GM21360 (cell line): ENCODE measurements around the gene PLEKHJ1.

ENCODE experiments used
- ATAC-seq: cut with Tn5 transposase; IDR thresholded peaks from one replicate; pipeline ENCODE4 v1.9.1; 2021; ENCODE audit warnings: mild to moderate bottlenecking, moderate library complexity; ENCODE audit not compliant: unreplicated experiment

PLEKHJ1 gene

DNA sequence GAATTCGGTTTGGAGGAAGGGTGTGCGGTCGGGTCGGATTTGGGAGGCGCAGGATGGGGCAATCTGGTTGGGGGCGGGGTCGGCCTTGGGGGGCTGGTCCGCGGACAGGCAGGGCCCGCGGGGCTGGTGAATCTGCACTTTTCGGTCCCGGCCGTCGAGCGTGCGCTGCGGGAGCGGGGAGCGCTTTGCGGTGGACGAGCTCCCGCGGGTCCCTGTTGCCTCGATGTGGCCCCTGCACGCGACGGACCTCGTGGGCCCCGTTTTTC is 34.0 kb upstream of the PLEKHJ1 start:
- no peak for ATAC-seq

GRCh38 chr19:2269244-2270156 is 33.4 kb upstream of the PLEKHJ1 start:
- peak; percentile 44 for ATAC-seq

DNA sequence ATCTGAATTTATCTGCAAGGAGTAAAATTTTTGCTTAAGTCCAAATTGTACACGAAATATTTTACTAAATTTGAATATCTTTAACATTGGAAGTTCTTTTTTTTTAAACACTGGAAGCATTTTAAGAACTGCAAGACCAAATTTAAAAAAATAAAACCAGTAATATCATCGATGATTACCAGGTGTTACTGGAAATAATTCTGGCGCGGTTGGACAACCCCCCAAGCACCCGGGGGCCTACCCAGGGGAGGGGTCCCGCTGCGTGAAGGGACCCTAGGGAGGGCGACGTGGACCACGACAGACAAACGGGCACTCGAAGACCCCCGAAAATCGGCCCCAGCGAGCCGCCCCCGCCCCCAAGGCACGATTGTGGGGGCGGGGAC is 32.7 kb upstream of the PLEKHJ1 start:
- no peak for ATAC-seq

GRCh38 chr19:2268480-2268830 is 32.3 kb upstream of the PLEKHJ1 start:
- no peak for ATAC-seq

DNA sequence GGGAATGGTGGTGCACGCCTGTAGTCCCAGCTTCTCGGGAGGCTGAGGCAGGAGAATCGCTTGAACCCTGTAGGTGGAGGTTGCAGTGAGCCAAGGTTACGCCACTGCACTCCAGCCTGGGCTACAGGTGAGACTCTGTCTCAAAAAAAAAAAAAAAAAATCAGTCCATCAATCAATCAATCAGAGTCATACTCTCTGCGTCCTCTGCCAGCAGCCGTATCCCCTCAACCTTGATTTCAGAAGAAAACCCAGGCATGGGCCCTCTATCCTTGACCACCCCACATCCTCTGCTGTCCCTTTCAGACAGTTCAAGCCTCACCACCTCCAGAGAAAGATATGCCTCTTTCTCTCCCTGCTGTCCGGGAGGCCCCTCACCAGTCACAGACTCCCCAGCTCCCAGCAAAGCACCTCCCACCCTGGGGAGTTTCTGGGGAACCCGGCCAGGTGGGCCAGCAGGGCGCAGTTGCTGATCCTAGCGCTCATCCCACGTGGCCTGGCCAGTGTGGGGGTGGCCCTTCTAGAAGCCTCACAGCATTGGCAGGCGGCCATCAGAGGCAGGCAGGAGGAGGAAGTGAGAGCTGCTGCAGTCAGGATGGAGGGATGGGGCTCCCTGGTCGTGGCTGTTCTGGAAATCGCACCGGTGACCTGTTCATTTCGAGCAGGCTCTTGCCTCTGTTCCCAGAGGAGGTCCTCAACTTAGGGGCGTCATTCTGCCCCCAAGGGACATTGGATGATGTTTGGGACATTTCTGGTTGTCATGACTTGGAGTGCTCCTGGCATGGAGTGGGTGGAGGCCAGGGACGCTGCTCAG is 30.3 kb upstream of the PLEKHJ1 start:
- no peak for ATAC-seq

GRCh38 chr19:2261438-2262172 is 25.5 kb upstream of the PLEKHJ1 start:
- no peak for ATAC-seq

DNA sequence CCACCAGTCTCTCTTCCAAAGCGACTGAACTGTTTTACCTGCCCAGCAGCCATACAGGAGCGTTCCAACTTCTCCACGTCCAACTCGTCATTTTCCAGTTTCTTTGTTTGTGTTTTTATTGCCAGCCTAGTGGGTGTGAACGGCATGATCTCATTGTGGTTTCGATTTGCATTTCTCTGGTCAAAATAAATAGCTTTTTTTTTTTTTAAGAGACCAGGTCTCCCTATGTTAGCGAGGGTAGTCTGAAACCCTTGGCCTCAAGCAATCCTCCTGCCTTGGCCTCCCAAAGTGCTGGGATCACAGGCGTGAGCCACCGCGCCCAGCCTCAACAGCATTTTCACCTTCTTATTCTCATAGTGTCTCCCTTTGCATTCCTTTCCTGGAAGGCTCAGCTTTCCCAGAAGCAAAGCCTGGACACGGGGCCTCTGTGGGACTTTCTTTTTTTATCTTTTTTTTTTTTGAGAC is 24.2 kb upstream of the PLEKHJ1 start:
- no peak for ATAC-seq

DNA sequence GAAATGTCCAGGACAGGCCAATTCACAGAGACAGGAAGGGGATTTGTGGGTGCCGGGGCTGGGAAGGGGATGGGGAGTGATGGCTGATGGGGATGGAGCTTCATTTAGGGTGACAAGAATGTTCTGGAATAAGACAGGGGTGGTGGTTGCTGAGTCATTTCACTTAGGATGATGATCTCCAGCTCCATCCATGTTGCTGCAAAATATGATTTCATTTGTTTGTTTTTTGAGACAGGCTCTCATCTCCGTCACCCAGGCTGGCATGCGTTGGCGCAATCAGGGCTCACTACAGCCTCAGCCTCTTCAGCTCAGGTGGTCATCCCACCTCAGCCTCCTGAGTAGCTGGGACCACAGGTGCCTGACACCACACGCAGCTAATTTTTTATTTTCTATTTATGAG is 23.2 kb upstream of the PLEKHJ1 start:
- ATAC-seq, result no peak

- ATAC-seq, result no peak
Measured at GRCh38 chr19:2255982-2256685, 20.0 kb upstream of the PLEKHJ1 start, which contains the start of gene JSRP1. TSS of gene JSRP1 (minus strand) at chr19:2256417. CDS start at chr19:2255314, 1,103 bp downstream.

DNA sequence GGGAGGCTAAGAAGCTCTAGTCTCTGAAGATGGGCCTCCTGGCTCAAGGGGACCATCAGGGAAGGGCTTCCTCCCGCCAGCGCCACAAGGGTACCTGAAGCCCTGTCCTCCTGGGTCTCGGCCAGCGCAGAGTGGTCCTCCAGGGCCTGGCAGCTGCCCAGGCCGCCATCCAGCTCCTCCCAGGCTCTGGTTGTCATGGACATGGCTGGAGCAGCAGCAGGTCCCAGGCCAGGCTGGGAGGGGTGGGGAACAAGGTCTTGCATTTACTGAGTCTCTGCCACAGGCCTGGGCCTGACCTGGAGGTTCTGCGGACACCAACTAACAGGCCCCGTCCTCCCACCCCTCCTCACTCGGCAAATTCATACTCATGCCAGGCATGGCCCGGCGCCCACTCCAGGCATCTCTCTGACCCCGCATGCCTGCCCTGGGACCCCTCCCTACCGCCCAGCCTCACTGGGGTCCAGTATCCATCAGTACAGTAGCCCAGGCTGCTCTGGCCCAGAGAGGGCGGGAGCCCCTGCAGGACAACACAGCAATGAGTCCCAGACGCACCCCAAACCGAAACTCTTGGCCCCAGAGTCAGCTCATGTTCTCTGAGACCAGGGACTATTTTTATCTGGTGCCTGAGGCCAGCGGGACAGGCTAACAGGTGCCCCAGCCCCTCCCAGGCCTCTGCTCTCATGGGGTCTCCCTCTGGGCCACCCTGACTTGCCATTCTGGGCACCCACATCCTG is 19.1 kb upstream of the PLEKHJ1 start:
- no peak for ATAC-seq

DNA sequence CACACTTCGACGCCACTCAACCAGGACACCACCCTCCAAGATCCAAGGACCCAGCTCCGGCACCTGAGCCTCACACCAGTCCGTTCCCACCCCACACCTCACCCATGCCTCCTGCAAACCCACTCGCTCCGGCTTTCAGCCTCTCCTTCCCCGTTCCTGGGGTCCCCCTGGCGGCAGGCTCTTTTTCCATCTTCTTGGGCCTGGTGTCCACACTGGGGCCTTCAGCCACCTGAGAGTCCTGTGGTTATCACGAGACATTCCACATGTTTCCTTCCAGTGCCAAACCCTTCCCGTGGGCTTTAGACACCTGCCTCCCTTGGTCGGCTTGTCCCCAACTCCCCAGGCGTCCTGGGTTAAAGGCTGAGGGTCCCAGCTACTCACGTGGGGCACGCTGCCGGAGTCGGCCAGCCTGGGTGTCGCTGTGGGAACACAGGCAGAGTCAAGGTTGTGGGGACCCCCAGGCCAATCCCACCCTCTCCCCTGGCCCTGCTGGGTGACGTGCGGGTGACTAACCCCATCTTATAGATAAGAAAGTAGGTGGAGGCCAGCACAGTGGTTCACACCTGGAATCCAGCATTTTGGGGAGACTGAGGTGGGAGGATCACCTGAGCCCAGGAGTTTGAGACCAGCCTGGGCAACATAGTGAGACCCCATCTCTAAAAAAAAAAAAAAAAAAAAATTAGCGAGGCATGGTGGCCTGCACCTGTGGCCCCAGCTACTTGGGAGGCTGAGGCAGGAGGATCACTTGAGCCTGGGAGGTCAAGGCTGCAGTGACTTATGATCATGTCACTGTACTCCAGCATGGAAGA is 18.1 kb upstream of the PLEKHJ1 start:
- ATAC-seq, result no peak

- no peak for ATAC-seq
Measured at GRCh38 chr19:2253106-2254063, 17.3 kb upstream of the PLEKHJ1 start.

- ATAC-seq, result no peak
Measured at GRCh38 chr19:2252797-2253105, 16.6 kb upstream of the PLEKHJ1 start.

GRCh38 chr19:2252055-2252796 is 16.1 kb upstream of the PLEKHJ1 start:
- no peak for ATAC-seq

GRCh38 chr19:2251106-2252054 is 15.3 kb upstream of the PLEKHJ1 start:
- no peak for ATAC-seq

- ATAC-seq, result no peak
Measured at GRCh38 chr19:2250766-2251105, 14.6 kb upstream of the PLEKHJ1 start.
